GM18507 (cell line): ENCODE results near the gene SH2D6.
"Not testable (repeated sequence)": the region's sequence is repeated elsewhere in the genome, so short reads cannot be mapped to it uniquely, and the experiment has no call there.

Source experiments
- DNase-seq: peaks from one replicate; pipeline ENCODE4 v3.0.0; 2011; ENCODE audit warnings: low read depth; ENCODE audit not compliant: insufficient read length; ENCODE audit errors: extremely low spot score
- FAIRE-seq: peaks from 2 replicates; lab custom pipeline; 2011; peaks lifted over from hg19 to GRCh38; lab: Jason Lieb, UNC

SH2D6 gene

GRCh38 chr2:85396531-85397470 is 21.7 kb upstream of the SH2D6 start:
- no peak for DNase-seq
- peak; percentile 12 for FAIRE-seq

- no peak for FAIRE-seq
- no peak for DNase-seq
Observed at GRCh38 chr2:85397925-85398331, 20.6 kb upstream of the SH2D6 start.

- DNase-seq (no peak), FAIRE-seq (no peak)
Observed at GRCh38 chr2:85398426-85399182, 19.9 kb upstream of the SH2D6 start.

GRCh38 chr2:85399183-85399455 is 19.4 kb upstream of the SH2D6 start:
- DNase-seq, result no peak
- no peak for FAIRE-seq

DNA sequence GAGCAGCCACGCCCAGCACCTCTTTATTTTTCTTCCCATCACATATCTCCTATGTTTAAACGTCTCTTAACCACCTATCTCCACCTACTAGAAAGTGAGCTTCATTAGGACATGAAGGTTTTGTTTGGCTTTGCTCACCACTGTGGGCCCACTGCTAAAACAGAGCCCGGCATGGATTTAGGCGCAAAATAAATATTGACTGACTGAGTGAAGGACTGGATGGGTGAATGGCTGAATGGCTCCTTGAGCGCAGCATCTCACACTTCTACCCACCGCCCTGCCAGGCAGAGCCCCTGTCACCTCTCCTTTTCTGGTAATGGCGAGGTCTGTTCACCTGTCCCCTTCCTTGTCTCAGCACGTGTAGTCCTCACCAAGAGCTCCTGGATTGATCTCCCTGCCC is 18.5 kb upstream of the SH2D6 start:
- FAIRE-seq (no peak), DNase-seq (no peak)

DNA sequence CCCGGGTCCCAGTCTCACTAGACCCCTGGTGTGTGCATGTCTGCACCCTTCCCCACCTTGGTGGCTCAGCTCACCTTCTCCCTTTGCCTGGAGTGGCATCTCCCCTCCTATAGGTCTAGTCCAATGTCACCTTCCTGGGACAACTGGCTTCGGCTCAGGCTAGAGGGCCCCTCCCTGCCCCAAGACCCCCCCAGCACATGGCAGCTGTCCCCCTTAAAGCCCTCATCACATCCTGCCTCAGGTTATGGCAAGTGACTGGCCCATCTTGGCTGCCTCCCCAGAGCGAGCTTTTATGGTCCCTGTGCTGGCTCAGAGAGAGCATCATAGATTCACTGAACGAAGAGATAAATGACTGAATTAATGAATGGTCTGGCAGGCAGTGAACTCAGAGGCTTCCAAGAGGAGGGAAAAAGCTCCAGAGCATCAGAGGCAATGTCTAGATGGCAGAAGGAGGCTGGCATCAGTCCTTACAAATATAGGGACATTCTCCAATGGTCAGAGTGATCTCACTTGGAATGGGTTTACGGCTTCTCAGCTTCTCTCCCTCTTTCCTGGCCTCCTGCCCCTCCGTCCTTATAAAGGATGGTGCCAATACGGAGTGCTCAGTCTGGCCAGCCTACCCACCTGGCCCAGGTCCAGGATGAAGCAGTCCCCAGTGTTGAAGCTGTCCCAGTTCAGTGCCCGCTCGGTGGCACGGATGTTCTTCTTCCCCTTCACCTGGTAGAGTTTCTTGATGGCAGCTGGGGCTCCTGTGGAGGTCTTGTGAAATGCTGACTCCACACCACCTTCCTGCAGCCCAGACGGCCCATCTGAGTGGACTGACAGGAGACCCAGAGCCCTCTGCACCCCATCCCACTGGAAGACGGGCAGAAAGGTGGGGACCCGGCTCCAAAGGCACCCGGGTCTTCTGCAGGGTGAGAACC is 17.7 kb upstream of the SH2D6 start:
- FAIRE-seq, result no peak
- DNase-seq, result no peak

DNA sequence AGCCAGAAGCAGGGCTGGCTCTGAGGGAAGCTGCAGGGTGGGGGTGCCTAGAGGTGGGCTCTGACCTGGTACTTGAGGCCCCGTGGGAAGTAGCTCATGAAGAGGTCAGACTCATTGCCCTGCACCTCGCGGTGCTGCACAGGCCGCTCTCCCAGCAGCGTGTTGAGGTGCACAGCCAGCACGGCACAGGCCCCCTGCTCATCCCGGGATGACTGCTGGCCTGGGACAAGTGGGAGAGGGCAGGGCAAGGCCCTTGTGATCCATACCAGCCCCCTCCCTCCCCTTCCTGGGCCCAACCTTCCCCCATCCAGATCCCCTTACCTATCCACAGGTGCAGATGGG is 17.1 kb upstream of the SH2D6 start:
- FAIRE-seq, result no peak
- no peak for DNase-seq

GRCh38 chr2:85401844-85402243 is 16.7 kb upstream of the SH2D6 start:
- DNase-seq, result no peak
- FAIRE-seq, result no peak

- peak; percentile 76 for FAIRE-seq
- DNase-seq, result no peak
Observed at GRCh38 chr2:85405201-85406059, 13.1 kb upstream of the SH2D6 start.

- DNase-seq, result peak; percentile 62
- peak; percentile 78 for FAIRE-seq
Observed at GRCh38 chr2:85409845-85410583, 8.5 kb upstream of the SH2D6 start, which contains the start of gene CAPG. CAPG (minus strand) TSS chr2:85410366; CDS start chr2:85402145, 8,221 bp downstream.

- FAIRE-seq (no peak), DNase-seq (no peak)
Observed at GRCh38 chr2:85410584-85411404, 7.7 kb upstream of the SH2D6 start.

DNA sequence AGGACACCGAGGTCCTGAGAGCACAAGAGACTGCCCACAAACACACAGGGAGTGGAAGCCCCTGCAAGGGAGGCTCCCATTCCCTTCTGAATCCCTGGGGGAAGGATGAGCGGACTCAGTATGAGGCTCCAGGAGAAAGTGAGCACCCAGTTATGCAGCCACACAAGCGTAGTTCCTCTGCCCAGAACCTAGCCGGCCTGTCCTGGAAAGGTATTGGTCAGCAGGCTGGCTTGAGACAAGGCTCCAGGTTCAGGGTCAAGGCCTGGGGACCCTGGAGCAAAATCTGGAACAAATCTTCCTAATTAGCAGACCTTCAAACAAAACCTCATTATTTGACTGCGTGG is 7.1 kb upstream of the SH2D6 start:
- FAIRE-seq (no peak), DNase-seq (no peak)

GRCh38 chr2:85413592-85414420 is 4.7 kb upstream of the SH2D6 start:
- no peak for FAIRE-seq
- DNase-seq, result no peak

DNA sequence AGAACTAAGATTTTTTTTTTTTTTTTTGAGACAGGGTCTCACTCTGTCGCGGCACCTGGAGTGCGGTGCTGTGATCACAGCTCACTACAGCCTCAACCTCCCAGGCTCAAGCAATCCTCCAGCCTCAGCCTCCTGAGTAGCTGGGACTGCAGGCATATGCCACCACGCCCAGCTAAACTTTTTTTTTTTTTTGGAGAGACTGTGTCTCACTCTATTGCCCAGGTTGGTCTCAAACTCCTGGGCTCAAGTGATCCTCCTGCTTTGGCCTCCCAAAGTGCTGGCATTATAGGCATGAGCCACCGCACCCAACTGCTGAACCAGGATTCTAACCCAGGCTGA is 4.1 kb upstream of the SH2D6 start:
- DNase-seq, FAIRE-seq: not testable (repeated sequence)

- FAIRE-seq (no peak), DNase-seq (no peak)
Observed at GRCh38 chr2:85414761-85415553, 3.6 kb upstream of the SH2D6 start.

DNA sequence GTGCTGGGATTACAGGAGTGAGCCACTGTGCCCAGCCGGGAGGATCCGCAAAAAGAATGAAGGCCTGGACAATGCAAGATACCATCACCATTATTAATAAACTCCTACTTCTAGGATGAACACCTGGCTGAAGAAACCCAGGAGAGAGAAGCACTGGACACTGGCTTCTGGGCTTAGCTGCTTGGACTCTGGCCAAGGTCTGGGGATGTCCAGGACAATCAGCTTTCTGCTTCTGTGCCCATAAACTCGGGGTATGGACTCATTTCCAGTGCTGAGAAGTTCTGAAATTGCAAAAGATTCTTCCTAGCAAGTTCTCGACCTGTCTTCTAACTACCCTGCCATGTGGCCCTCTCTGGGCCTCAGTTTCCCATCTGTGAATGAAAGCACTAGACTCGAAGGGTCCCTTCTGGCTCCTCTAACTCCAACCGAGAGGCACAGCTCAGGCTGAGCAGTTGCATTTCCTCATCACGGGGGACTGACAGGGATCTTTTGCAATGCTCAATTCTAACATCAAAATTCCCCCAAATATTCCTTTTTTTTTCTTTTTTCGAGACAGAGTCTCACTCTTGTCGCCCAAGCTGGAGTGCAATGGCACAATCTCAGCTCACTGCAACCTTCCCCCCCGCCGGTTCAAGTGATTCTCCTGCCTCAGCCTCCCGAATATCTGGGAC is 2.4 kb upstream of the SH2D6 start:
- FAIRE-seq (no peak), DNase-seq (no peak)
